HG03280 (cell line): Measurements from ENCODE around the gene PERM1.
"Not testable (repeated sequence)": the region's sequence is repeated elsewhere in the genome, so short reads cannot be mapped to it uniquely, and the experiment has no call there.

Experiments
- ATAC-seq: cut with Tn5 transposase; IDR thresholded peaks from one replicate; pipeline ENCODE4 v1.9.1; 2021; ENCODE audit warnings: mild to moderate bottlenecking, moderate library complexity; ENCODE audit not compliant: unreplicated experiment

Gene PERM1

DNA sequence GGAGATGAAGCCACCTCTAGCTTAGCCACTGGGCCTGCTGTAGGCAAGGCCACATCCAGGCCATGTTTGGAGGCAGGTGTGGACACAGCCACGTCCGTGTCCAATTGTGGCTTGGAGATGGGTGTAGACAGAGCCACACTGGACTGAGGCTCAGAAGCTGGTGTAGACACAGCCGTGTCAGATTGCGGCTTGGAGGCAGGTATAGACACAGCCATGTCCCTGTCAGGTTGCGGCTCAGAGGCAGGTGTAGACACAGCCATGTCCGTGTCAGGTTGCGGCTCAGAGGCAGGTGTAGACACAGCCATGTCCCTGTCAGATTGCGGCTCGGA lies 2.2 kb downstream of the PERM1 start:
- no peak for ATAC-seq

DNA sequence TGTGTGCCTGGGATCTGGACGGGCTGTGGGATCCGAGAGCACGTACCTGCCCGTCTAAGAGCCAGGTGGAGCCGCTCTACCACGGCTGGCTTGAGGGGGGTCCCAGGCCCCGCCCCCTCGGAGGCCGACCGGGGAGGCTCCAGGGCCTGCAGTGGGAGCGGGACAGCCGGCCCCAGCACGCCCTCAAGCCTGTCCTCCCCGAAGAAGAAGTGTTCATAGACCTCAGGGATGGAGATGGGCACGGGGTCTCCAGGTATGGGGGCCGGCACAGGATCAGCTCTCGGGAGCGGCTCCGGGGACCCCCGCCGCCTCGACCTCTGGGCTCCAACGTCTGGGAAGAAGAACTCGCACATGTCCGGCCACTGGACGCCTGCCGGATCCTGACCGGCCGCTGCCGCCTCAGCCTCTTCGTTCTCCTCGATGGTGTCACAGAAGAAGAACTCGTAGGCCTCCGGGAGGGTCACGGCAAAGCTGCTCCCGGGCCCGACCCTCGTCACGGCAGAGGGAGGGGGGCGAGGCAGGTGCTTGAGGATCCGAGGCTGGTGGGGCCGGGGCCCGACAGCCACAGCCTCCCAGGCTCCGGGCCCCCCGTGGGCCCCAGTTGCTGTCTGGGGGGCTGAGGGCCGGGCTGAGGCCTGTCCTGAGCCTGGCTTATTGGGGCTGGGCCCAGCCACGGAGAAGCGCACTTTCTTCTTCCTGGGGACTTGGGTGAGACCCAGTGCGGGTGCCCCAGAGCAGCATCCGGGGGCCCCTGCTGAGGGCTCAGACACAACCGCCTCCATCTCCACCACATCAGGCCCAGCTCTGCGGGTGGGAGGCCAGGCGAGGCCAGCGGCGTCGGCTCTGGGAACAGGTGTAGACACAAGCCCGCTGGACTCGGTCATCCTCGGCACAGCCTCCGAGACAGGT lies 2.8 kb downstream of the PERM1 start:
- no peak for ATAC-seq

DNA sequence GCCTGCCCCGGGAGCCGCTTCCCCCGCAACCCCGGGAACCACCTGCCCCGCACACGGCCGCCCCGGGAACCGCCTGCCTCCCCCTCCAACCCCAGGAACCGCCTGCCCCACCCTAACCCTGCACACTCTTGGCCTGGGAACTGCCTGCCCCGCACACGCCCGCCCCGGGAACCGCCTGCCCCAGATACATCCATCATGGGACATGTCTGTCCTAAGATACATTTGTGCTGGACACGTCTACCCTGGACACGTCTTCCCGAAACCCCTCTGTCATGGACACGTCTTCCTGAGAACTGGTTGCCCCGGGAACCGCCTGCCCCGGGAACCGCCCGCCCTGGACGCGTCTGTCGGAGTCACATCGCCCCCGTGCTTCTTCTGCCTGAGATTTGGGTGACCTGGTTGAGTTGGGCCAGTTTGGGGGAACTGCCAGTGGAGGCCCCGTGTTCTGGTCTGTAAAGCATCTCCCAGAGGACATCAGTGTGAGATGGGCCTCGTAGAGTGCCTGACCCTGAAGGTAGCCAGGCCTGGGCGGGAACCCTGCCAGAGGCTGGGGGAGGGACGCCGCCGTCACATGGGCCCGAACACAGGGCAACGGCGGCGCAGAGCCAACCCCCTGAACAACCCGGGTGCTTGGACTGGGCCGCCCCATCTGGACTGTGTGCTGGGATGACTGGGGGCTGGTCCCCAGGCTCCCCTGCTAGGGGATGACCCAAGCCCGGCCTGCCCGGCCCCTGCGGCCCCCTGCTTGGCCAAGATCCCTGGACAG lies 3.6 kb downstream of the PERM1 start:
- no peak for ATAC-seq

DNA sequence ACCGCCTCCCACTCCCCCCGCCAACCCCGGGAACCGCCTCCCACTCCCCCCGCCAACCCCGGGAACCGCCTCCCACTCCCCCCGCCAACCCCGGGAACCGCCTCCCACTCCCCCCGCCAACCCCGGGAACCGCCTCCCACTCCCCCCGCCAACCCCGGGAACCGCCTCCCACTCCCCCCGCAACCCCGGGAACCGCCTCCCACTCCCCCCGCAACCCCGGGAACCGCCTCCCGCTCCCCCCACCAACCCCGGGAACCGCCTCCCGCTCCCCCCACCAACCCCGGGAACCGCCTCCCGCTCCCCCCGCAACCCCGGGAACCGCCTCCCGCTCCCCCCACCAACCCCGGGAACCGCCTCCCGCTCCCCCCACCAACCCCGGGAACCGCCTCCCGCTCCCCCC lies 5.1 kb downstream of the PERM1 start:
- not testable (repeated sequence) for ATAC-seq

DNA sequence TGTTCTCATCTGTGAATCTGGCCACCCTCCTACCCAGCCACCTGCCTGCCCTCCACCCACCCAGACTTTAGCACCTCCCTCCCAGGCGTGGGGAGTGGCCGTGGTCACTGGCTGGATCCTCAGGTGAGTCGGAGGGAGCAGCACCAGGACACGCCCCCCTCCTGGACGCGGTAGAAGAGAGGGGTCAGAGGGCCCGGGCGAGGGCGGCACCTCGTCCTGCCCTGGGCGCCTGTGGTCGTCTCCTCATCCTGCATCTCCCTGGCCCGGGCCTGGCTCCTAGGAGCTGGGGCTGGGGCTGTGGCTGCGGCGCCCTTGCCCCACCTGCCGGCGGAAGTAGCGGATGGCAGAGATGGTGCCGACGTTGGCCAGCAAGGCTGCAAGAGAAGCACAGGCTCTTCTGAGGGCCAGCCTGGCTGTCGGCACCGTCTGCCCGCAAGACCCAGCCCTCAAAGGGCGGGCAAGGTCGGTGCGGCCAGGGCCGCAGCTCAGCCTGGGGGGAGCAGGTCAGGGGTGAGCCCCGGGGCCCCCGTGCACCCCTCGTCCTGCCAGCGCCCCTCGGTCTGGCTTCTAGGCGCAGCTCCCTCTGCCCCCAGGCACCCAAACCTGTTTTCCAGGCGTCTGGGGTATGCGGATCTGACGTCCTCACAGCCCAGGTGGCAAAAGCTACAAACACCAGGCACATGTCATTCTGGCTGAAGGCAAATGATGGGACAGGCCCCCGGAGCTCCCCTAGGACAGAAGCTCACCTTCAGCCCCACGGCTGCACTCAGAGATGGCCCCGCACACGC lies 5.8 kb downstream of the PERM1 start:
- ATAC-seq = no peak

DNA sequence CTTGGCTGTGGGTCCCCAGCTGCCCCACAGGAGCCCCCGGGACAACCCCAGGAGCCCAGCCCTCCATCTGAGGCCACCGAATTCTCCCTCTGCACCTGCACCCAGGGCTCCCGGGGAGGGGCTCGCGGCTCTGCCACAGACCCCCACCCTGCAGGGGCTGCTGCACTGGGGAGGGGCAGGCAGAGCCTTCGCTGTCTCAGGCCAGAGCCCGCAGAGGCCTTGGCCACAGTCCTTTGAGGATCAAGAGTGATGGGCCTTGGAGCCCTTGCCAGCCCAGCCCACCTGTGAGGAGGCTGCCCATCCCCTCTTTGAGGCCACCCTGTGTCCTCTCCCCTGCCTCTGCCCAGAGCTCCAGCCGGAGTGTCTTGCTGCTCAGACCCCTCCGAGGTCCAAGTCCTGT lies 6.5 kb downstream of the PERM1 start:
- ATAC-seq = no peak

DNA sequence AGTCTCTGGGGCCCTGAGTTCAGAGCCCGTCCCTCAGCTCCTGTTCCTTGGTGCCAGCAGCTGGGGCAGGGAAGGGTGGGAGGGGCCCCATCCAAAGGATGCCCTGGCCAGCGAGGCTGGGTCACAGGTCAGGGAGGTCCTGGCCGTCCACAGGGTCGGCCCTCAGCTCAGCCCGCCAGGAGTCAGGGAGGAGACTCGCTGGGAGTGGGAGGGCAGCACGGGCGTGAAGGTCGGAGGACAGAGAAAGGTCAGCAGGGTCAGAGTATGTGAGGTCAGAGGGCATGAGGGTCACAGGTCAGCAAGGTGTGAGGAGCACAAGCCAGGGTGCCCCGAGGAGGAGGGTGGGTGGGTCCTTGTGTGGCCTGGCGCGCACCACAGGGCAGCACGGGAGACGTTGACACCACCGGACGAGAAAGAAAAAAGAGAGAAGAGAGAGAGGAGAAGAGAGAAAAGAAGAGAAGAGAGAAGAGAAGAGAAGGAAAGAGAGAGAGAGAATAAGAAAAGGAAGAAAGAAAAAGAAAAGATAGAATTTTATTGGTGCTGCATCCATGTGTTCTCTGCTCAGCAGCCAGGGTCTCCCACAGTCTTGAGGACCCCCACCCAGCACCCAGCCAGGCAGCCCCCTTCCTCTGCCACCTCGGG lies 7.1 kb downstream of the PERM1 start:
- ATAC-seq = no peak

DNA sequence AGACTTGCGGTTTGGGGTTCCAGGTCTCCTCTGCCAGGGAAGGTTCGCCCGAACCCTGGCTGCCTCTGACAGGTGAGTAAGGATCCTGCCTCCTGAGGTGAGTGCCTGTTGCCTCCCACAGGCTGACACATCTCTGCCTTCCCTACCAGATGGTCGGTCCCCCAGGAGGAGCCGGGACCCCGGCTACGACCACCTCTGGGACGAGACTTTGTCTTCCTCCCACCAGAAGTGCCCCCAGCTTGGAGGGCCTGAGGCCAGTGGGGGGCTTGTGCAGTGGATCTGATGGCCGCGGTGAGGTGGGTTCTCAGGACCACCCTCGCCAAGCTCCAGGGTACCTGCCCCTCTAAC lies 7.6 kb downstream of the PERM1 start:
- ATAC-seq = no peak

DNA sequence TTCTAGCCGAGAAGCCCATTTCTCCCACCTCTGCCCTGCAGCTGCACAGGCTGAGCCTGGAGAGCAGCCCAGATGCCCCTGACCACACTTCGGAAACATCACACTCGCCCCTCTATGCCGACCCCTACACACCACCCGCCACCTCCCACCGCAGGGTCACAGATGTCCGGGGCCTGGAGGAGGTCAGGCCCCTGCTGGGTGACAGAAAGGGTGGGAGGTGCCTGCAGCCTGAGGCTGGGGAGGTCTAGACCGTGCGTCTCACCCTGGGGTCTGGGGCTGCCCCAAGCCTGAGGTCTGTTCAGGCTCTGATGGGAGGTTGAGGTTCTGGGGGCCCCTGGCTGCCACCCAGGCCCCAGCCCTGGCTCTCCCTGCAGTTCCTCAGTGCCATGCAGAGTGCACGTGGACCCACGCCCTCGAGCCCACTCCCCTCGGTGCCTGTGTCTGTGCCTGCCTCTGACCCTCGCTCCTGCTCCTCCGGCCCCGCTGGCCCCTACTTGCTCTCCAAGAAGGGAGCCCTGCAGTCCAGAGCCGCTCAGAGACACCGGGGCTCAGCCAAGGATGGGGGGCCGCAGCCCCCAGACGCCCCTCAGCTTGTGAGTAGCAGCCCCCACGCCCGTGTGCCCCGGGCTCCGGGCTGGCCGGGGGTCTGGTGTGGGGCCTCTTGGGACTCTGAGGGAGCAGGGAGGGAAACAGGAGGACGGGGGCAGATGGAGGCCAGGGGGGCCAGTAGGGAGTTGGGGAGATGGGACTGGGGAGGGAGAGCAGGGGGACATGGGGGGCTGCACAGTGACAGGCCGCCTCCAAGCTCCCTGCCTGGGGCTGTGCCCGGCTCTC lies 8.2 kb downstream of the PERM1 start:
- ATAC-seq = no peak

DNA sequence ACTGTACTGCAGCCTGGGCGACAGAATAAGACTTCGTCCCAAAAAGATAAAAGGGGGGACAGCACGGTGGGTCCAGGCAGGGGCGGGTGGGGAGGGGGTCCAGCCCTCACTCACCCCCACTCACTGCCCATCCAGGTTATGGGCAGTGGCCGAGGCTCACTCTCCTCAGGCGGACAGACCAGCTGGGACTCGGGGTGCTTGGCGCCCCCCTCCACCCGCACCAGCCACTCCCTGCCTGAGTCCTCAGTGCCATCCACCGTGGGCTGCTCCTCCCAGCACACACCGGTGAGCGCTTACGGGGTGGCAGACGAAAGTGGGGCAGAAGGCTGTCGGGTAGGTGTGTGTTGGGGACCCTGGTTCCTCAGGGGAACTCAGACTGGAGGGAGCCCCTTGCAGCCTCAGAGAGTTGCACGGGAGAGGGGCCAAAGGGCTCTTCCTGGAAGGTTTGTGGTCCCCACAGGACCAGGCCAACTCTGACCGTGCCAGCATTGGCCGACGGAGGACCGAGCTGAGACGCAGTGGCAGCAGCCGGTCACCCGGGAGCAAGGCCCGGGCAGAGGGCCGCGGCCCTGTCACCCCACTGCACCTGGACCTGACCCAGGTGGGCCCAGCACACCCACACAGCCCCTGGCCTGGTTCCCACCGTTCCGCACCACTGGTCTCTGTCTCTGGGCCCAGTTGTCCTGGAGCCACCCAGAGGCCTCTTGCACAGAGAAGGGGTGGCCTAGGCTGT lies 9.0 kb downstream of the PERM1 start:
- no peak for ATAC-seq

DNA sequence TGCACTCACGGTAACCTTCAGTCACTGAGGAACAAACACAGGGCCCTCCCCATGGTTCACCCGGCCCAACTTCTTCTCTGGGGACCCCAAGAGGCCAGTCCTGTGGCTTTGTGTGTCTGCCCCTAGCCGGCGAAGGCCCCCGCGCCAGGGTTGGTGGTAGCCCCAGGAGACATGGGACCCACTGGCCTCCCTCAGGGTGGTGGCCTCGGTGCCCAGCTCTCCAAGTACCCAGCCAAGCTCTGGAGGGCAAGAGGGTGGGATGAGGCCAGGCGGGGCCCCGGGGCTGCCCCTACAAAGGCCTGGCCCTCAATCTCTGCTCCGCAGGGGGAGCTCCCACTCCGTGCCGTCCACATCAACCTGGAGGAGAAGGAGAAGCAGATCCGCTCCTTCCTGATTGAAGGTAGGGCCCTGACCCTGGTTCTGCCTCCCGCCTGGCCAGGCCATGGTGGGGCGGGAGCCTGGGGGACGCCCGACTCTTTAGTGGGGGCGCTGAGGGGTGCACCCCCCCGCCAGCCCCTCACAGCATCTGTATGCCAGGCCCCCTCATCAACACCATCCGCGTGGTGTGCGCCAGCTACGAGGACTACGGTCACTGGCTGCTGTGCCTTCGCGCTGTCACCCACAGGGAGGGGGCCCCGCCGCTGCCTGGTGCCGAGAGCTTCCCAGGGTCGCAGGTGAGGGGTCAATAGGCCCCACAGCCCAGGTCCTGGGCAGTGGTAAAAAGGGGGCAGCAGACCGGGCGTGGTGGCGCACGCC lies 10.0 kb downstream of the PERM1 start:
- ATAC-seq = no peak

DNA sequence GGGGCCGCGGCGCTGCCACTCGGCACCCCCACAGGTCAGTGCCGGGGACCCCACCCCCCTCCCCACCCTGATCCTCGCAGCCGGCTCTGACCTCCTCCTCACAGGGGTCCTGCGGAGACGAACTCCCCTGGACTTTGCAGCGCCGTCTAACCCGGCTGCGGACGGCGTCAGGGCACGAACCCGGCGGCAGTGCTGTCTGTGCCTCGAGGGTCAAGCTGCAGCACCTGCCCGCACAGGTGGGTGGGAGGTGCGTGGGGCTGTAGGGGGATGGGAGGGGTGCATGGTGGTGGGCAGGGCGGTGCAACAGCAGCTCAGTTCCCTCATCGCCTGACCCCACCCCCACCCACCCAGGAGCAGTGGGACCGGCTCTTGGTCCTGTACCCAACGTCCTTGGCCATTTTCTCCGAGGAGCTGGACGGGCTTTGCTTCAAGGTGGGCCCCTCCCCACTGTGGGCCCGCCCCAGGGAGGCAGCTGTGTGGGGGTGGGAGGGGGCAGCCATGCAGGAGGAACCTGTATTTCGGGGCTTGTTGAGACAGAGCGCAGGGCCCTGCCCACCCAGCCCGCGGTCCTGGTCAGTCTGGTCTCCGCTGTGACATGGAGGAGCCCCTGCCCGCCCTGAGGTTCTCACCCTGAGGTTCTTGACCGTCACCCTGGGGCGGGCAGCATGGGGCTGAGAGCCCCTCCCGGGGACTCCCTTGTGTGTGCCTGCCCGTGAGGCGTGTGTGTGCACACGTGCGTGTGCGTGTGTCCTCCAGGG lies 10.7 kb downstream of the PERM1 start:
- ATAC-seq = no peak

DNA sequence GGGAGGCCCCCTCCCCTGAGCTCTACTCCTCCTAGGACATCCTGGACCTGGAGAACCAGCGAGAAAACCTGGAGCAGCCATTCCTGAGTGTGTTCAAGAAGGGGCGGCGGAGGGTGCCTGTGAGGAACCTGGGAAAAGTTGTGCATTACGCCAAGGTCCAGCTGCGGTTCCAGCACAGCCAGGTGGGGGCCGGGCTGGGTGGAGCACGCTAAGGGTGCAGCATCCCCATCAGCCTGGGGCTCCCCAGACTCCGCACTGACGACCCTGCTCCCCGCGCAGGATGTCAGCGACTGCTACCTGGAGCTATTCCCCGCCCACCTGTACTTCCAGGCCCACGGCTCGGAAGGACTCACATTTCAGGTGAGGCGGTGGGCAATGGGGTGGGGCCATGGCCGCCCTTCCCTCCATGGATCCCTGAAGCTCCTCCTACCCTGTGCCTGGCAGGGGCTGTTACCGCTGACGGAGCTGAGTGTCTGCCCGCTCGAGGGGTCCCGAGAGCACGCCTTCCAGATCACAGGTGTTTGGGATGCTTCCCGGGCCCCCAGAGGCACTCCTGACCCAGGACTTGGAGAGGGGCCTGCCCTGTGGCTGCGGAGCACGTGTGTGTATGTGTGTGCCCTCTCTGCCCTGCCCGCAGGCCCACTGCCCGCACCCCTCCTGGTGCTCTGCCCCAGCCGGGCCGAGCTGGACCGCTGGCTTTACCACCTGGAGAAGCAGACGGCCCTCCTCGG lies 11.5 kb downstream of the PERM1 start:
- ATAC-seq = no peak

DNA sequence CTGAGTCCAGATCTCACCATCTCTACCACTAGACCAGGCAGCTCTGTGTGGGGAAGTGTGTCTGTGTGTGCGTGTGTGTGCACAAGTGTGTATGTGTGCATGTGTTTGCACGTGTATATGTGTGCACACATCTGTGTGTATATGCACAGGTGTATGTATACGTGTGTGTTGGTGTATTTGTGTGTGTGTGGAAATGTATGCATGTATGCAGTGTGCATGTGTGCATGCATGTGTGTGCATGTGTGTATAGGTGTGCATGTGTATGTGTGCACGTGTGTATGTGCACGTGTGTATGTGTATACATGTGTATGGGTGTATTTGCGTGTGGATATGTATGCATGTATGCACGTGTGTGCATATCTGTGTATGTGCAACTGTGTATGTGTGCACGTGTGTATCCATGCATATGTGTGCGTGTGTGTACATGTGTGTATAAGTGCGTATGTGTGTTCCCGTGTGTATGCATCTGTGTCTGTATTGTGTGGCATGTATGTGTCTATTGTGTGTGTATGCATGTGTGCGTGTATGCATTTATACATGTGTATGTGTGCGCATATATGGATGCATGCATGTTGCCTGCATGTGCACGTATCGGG lies 12.5 kb downstream of the PERM1 start:
- ATAC-seq = no peak

DNA sequence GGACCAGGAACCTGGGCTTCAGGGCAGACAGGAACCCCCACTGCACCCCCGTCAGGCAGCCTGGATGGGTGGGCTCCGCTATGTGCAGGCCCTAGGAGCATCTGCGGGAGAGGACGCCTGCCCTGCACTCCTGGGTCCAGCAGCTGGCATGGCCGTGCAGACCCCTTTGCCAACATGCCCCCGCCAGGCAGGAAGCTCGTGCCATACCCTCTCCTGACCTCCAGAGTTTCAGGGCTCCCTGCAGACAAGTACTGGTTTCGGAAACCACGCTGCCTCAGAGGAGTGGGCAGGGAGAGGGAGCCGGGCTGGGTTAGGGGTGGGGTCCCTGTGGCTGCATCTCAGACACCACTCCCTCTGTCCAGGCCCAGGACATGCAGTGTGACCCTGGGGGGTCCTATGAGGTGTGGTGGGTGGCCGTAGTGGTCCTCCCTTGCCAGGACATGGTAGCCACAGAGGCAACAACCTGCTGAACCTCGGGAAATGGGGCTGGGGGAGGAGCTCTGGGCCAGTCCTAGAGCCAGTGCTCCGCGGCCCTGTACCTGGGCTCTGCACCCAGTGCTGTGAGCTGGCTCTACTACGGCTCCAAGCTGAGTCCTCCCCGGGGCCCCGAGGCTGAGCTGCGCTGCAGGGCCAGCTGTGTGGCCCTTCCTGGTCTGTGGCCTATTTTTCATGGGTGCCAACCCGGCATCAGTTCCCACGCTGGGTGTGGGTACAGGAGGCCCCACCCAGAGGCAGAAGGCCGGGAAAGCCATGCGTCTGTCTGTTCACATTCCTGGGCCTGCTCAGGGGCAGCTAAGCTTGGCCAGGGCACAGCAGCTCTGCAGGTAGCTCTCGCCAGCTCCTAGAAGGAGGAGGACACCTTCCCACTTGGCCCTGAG lies 14.2 kb downstream of the PERM1 start:
- ATAC-seq = no peak

DNA sequence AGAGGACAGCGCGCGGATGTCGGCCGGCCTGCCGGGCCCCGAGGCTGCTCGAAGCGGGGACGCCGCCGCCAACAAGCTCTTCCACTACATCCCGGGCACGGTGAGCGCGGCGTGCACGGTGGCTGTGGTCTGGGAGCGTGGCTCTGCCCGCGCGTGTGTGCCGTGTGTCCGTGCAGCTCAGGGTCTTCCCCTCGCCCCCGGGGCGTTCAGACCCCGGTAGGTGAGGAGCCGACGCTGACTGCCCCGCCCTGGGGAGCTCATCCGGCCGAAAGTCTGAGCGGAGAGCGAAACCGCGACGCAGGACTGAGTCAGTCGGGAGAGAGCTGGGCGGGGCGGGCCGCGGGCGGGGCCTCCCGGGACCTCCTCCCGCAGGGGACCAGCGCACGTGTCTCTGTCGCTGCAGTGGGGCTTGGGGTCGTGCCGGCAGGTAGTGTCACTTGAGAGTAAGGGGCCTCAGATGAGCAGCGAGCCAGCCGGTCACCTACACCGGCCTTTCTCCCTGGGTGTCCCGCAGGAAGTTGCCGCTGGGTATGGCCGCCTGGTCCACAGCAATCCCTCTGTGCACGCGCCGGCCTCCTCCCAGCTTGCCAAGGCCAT lies 15.1 kb downstream of the PERM1 start:
- peak; percentile 53 for ATAC-seq
